HG03354 (cell line): ENCODE results near the gene ALPL.
"Not testable (repeated sequence)": the region's sequence is repeated elsewhere in the genome, so short reads cannot be mapped to it uniquely, and the experiment has no call there.

Experiments
- ATAC-seq: cut with Tn5 transposase; IDR thresholded peaks from one replicate; pipeline ENCODE4 v1.9.1; 2021; ENCODE audit warnings: mild to moderate bottlenecking; ENCODE audit not compliant: unreplicated experiment, poor library complexity, severe bottlenecking

ALPL gene

GRCh38 chr1:21506804-21507203 lies 2.4 kb upstream of the ALPL start:
- ATAC-seq: no peak

- ATAC-seq: no peak
Observed at GRCh38 chr1:21507511-21508270, 1.5 kb upstream of the ALPL start.

GRCh38 chr1:21508580-21509350 lies 458 bp upstream of the ALPL start:
- ATAC-seq: no peak

DNA sequence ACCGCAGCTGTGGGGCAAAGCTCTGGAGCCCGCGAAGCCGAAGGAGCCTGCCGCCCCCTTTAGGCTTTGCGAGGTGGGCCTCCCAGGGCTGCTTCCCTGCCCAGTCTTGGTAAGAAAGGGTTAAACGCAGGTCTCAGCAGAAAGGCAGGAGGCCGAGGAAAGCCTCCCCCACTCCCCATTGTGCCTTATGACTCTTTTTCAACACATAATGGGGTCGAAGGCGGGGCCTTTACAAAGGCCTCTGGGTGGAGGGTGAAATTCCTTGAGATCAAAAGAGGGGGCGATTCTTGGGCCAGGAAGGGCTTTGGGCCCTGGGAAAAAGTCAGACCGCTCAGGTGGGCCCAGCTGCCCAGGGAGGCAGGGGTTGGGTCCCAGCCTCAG lies 880 bp downstream of the ALPL start:
- ATAC-seq: no peak

- no peak for ATAC-seq
Observed at GRCh38 chr1:21510885-21511578, 1.8 kb downstream of the ALPL start.

GRCh38 chr1:21511579-21512522 lies 2.6 kb downstream of the ALPL start:
- ATAC-seq: no peak

- ATAC-seq: no peak
Observed at GRCh38 chr1:21514245-21514644, 5.0 kb downstream of the ALPL start.

- no peak for ATAC-seq
Observed at GRCh38 chr1:21517161-21517589, 8.0 kb downstream of the ALPL start.

GRCh38 chr1:21517660-21518480 lies 8.6 kb downstream of the ALPL start:
- ATAC-seq: no peak

DNA sequence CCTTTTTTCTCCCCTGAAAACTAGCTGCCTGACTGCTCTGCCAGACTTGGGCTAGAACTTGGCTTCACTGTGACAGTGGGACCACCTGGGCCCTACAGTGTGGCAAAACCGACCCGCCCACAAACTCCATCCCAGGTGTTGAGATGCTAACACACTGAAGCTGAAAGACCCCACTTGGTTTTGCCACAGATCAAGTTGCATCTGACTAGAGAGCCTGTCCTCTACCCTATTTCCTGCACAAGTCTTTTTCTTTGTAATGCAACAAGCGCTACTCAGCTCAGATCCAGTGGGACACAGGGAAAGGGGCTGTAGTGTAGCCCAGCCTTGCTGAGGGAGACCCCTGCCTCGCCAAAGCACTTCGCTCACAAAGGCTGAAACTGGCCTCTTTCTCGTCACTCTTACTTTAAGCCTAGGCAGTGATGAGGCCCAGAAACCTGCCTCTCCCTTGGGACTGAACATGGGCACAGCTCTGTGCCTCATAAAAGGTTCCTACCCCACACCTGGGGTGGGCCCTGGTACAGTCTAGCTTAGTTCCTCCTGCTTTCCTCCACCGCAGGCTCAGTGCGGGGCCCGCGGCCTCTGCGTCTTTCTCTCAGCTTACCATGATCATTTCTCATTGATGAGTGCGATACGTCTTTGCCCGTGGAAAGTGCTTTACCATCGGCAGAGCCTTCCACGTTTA lies 9.7 kb downstream of the ALPL start:
- no peak for ATAC-seq

DNA sequence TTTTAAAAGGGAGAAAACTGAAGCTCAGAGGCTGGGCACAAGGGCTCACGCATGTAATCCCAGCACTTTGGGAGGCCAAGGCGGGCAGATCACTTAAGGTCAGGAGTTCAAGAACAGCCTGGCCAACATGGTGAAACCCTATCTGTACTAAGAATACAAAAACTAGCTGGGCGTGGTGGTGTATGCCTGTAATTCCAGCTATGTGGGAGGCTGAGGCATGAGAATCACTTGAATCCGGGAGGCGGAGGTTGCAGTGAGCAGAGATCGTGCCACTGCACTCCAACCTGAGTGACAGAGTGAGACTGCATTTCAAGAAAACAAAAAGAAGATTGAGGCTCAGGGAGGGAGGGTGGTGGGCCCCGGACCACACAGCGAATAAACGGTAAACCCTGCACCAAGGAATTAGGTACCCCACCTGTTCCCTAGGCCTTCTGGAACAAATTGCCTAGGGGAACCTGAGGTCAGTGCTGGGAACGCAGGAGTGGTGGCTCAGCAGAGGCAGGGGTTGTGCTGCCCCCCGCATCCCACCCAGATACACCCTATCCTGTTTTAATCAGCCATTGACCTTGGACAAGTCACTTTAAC lies 10.4 kb downstream of the ALPL start:
- not testable (repeated sequence) for ATAC-seq

GRCh38 chr1:21520899-21521716 lies 11.9 kb downstream of the ALPL start:
- no peak for ATAC-seq

DNA sequence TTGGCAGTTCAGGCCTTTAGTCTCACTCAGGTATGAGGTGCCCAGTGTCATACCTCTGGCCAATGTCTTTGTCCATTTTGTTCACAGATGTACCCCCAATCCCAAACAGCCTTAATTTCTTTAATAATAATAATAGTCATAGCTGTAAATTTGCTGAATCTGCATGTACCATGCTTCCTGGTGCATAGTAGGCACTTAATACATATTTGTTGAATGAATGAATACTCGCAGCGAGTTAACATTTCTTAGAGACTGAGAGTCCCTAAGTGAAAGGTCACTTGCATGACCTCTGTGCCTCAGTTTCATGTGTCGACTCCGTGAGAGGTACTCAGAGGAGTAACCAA lies 12.5 kb downstream of the ALPL start:
- ATAC-seq: no peak

DNA sequence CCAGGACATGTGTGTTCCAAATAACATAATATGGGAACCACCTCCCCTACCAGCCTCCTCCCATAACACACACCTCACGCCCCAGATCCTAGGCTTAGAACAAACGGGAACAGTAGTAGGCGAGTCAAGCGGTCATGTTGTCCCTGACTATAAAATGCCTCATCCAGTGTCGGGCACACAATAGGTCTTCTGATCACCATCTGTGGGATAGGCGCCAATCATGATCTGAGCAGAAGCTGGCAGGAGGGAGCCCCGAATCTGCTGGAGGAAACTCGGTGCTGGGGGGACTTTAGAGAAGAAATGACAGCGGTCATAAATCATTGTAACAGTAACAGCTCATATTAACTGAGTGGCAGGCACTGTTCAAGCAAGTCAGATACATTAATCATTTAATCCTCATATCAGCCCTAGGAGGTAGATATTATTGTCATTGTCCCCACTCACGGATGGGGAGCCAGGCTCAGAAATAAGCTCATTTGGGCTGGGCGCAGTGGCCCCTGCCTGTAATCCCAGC lies 13.4 kb downstream of the ALPL start:
- ATAC-seq: no peak

DNA sequence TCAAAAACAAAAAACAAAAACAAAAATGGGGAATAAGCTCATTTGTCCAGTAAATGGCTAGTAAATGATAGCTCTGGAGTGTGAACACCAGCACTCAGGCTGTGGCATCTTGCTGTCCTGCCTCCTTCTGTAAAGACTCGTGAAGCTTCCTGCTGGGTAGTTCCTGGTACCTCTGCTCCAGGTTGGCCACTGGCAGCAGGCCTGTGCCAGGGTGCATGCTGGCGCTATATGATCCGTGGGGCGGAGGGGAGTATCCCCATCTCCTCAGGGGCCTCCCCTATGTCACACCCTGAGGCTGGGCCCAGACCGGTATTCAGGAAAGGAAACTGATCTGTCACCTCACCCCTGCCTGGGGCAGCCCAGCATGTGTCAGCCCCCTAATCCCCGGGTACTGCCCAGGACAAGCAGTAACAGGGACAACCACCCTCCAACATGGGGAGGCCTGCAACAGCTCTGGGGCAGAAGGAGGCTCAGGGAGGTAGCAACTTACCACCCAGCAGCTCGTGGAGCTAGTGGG lies 14.1 kb downstream of the ALPL start:
- ATAC-seq: no peak

DNA sequence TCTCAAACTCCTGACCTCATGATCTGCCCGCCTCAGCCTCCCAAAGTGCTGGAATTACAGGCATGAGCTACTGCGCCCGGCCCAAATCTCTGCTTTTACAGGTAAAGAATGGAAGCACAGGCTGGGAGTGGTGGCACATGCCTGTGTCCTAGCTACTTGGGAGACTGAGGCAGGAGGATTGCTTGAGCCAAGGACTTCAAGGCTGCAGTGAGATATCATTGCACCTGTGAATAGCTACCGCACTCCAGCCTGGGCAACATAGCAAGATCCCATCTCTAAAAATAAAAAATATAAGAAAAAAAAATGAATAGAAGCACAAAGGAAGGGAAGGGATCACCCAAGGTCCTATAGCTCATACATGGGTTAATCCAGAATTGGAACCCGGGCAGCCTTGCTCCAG lies 15.0 kb downstream of the ALPL start:
- ATAC-seq: no peak
